Tibial nerve (tissue), 3 donors: ENCODE results near the gene RNF214.

Source experiments
- POLR2A ChIP-seq, 2 donors: fragments of 450-650 bp; IDR thresholded peaks; one replicate each; pipeline ENCODE4 v1.6.1; 2017; ENCODE audit warnings: antibody characterized with exemption in 2 of 2, mild to moderate bottlenecking in 2 of 2, moderate library complexity in 2 of 2
- TF ChIP-seq, protein P1 (sequence below), 5 experiments: fragments of 200-600 bp in 3 of 5; fragments of 450-650 bp in 2 of 5; sonication (generic) in 3 of 5; IDR thresholded peaks; one replicate each; pipeline ENCODE4 v1.5.1; 2016 to 2019; ENCODE audit warnings: antibody characterized with exemption in 5 of 5, mild to moderate bottlenecking in 3 of 5, moderate library complexity in 2 of 5

- TF ChIP-seq, protein P1, sequence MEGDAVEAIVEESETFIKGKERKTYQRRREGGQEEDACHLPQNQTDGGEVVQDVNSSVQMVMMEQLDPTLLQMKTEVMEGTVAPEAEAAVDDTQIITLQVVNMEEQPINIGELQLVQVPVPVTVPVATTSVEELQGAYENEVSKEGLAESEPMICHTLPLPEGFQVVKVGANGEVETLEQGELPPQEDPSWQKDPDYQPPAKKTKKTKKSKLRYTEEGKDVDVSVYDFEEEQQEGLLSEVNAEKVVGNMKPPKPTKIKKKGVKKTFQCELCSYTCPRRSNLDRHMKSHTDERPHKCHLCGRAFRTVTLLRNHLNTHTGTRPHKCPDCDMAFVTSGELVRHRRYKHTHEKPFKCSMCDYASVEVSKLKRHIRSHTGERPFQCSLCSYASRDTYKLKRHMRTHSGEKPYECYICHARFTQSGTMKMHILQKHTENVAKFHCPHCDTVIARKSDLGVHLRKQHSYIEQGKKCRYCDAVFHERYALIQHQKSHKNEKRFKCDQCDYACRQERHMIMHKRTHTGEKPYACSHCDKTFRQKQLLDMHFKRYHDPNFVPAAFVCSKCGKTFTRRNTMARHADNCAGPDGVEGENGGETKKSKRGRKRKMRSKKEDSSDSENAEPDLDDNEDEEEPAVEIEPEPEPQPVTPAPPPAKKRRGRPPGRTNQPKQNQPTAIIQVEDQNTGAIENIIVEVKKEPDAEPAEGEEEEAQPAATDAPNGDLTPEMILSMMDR (IDR thresholded peaks at IDR 0.05), result no peak
- TF ChIP-seq POLR2A (IDR thresholded peaks at IDR 0.05), result no peak
Observed at GRCh38 chr11:117232911-117233409, 489 bp downstream of the RNF214 start.
